Ectodermal cell (in vitro differentiated cells): Measurements from ENCODE around the gene UNG. TPM values are rescaled to one million over a fixed set of nuclear protein-coding genes. Genes with fewer than 3 reads are reported as not detected.
"Not testable (repeated sequence)": the region's sequence is repeated elsewhere in the genome, so short reads cannot be mapped to it uniquely, and the experiment has no call there.

Source experiments
- H3K27ac ChIP-seq: 2 replicates; pipeline ENCODE4 v1.7.0; 2013; ENCODE audit warnings: mild to moderate bottlenecking, low read depth, low read length; ENCODE audit not compliant: insufficient read depth, poor library complexity, severe bottlenecking
- H3K27me3 ChIP-seq: 2 replicates; pipeline ENCODE4 v1.7.0; 2013; ENCODE audit warnings: mild to moderate bottlenecking, low read length; ENCODE audit not compliant: insufficient read depth, control insufficient read depth, poor library complexity, severe bottlenecking
- H3K36me3 ChIP-seq: one replicate; pipeline ENCODE4 v1.7.0; 2013; ENCODE audit warnings: low read length; ENCODE audit not compliant: control insufficient read depth, insufficient read depth
- H3K4me1 ChIP-seq: one replicate; pipeline ENCODE4 v1.7.0; 2013; ENCODE audit warnings: low read length; ENCODE audit not compliant: control insufficient read depth, insufficient read depth
- H3K4me3 ChIP-seq: 2 replicates; pipeline ENCODE4 v1.7.0; 2013; ENCODE audit warnings: low read depth, low read length, control low read depth; ENCODE audit not compliant: insufficient read depth
- H3K9me3 ChIP-seq: 2 replicates; pipeline ENCODE4 v1.7.0; 2013; ENCODE audit warnings: mild to moderate bottlenecking, low read length, moderate library complexity; ENCODE audit not compliant: control insufficient read depth
- WGBS, 2 experiments: methylation state at CpG; one replicate each; pipeline ENCODE4 v1.1.7; 2013; ENCODE audit warnings: missing lambda C conversion rate in 2 of 2; 5-methylcytosine and 5-hydroxymethylcytosine counted together
- polyA plus RNA-seq, 4 experiments: library from polyadenylated mRNA; stranded (reverse); fragments of 50-300 nt; gene quantifications; one replicate each; pipeline ENCODE4 v1.2.3, GENCODE V29; 2013

UNG gene
- 129 TPM for polyA plus RNA-seq (2013, experiment 1 of 4)
- polyA plus RNA-seq (2013, experiment 2 of 4): 141 TPM
- 90.9 TPM for polyA plus RNA-seq (2013, experiment 3 of 4)
- polyA plus RNA-seq (2013, experiment 4 of 4): 95.9 TPM

- Histone ChIP-seq H3K36me3 (peaks cover 22% of the 10 kb centered on the region), H3K27ac (peak within 1 kb of the TSS; percentile 90), H3K4me1 (peaks cover 3% of the 10 kb centered on the region), H3K4me3 (peak within 1 kb of the TSS; percentile 91), H3K27me3 (no peaks in the 10 kb centered on the region), H3K9me3 (no peaks in the 10 kb centered on the region)
- 0 to 1% methylated on average over 71 of the region's 71 CpGs for WGBS, 2 experiments
Measured at GRCh38 chr12:109097435-109098182, at the start of gene UNG. Gene UNG, plus strand, starts transcription at chr12:109097597. Its CDS starts 83 bp downstream, at chr12:109097680.

GRCh38 chr12:109048706-109049105 lies 48.7 kb upstream of the UNG start:
- H3K27me3 ChIP-seq, H3K36me3 ChIP-seq, H3K27ac ChIP-seq, H3K4me3 ChIP-seq, H3K4me1 ChIP-seq, H3K9me3 ChIP-seq: not testable (repeated sequence)
- 84 to 92% methylated on average over 3 of the region's 3 CpGs for WGBS, 2 experiments

GRCh38 chr12:109049794-109050193 lies 47.6 kb upstream of the UNG start:
- not testable (repeated sequence) for H3K36me3 ChIP-seq, H3K9me3 ChIP-seq, H3K27ac ChIP-seq, H3K4me1 ChIP-seq, H3K4me3 ChIP-seq, H3K27me3 ChIP-seq
- 94 to 95% methylated on average over 8 of the region's 8 CpGs for WGBS, 2 experiments

GRCh38 chr12:109052097-109052413 lies 45.3 kb upstream of the UNG start:
- H3K36me3 ChIP-seq: no peaks in the 10 kb centered on the region
- H3K27ac ChIP-seq: no peak overlapping the region
- H3K4me3 ChIP-seq: peak overlapping the region; percentile 95
- no peaks in the 10 kb centered on the region for H3K9me3 ChIP-seq
- no peaks in the 10 kb centered on the region for H3K27me3 ChIP-seq
- peaks cover 7% of the 10 kb centered on the region for H3K4me1 ChIP-seq
- WGBS, 2 experiments: 47 to 49% methylated on average over 6 of the region's 6 CpGs

GRCh38 chr12:109052414-109053323 lies 44.7 kb upstream of the UNG start, which contains the start of gene USP30:
Gene USP30, plus strand, starts transcription at chr12:109052576. Its CDS starts 103 bp downstream, at chr12:109052679.
- no peak within 1 kb of the TSS for H3K27ac ChIP-seq
- no peaks in the 10 kb centered on the region for H3K9me3 ChIP-seq
- peak within 1 kb of the TSS; percentile 95 for H3K4me3 ChIP-seq
- 0% methylated on average over 61 of the region's 61 CpGs for WGBS, 2 experiments
- peaks cover 7% of the 10 kb centered on the region for H3K4me1 ChIP-seq
- H3K36me3 ChIP-seq: no peaks in the 10 kb centered on the region
- no peaks in the 10 kb centered on the region for H3K27me3 ChIP-seq

GRCh38 chr12:109053382-109054123 lies 43.8 kb upstream of the UNG start:
- H3K27me3 ChIP-seq: no peaks in the 10 kb centered on the region
- 54 to 56% methylated on average over 9 of the region's 9 CpGs for WGBS, 2 experiments
- no peak overlapping the region for H3K27ac ChIP-seq
- peak overlapping the region; percentile 95 for H3K4me3 ChIP-seq
- peaks cover 7% of the 10 kb centered on the region for H3K4me1 ChIP-seq
- no peaks in the 10 kb centered on the region for H3K36me3 ChIP-seq
- H3K9me3 ChIP-seq: no peaks in the 10 kb centered on the region

- not testable (repeated sequence) for H3K27ac ChIP-seq, H3K36me3 ChIP-seq, H3K27me3 ChIP-seq, H3K9me3 ChIP-seq, H3K4me1 ChIP-seq, H3K4me3 ChIP-seq
- 89 to 94% methylated on average over 4 of the region's 4 CpGs for WGBS, 2 experiments
Measured at GRCh38 chr12:109054124-109054513, 43.3 kb upstream of the UNG start.

- no peaks in the 10 kb centered on the region for H3K27me3 ChIP-seq
- peaks cover 7% of the 10 kb centered on the region for H3K4me1 ChIP-seq
- no peaks in the 10 kb centered on the region for H3K9me3 ChIP-seq
- H3K4me3 ChIP-seq: no peak overlapping the region
- H3K36me3 ChIP-seq: no peaks in the 10 kb centered on the region
- no peak overlapping the region for H3K27ac ChIP-seq
Measured at GRCh38 chr12:109054520-109054919, 42.9 kb upstream of the UNG start.

- no peaks in the 10 kb centered on the region for H3K9me3 ChIP-seq
- no peak overlapping the region for H3K4me3 ChIP-seq
- H3K36me3 ChIP-seq: no peaks in the 10 kb centered on the region
- WGBS, 2 experiments: 95 to 97% methylated on average over 2 of the region's 3 CpGs
- H3K27me3 ChIP-seq: no peaks in the 10 kb centered on the region
- H3K27ac ChIP-seq: no peak overlapping the region
- peaks cover 7% of the 10 kb centered on the region for H3K4me1 ChIP-seq
Measured at GRCh38 chr12:109056891-109057290, 40.5 kb upstream of the UNG start.

GRCh38 chr12:109057376-109057775 lies 40.0 kb upstream of the UNG start:
- Histone ChIP-seq H3K9me3 (no peaks in the 10 kb centered on the region), H3K27ac (no peak overlapping the region), H3K36me3 (no peaks in the 10 kb centered on the region), H3K4me1 (peaks cover 7% of the 10 kb centered on the region), H3K27me3 (no peaks in the 10 kb centered on the region), H3K4me3 (no peak overlapping the region)
- 91 to 96% methylated on average over 1 of the region's 1 CpG for WGBS, 2 experiments
